ENCODE measurements around the gene ROR2.

DNA sequence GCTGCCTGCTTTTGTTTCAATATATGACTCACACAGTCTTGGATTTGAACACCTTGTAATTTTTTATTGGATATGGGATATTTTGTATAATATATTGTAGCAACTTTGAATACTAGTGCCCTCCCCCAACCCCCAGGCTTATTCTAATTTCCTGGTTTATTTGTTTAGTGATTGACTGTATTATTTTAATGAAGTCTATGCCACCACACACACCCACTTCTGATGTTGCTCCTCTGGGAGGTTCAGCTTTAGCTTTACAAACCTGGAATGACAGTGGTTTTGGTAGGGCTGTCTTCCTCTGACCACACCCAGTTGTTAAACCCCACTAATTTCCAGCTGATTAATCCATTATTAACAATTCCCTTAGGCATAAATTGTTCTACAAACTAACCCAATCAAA lies 320.3 kb downstream of the ROR2 start:
- TF ChIP-seq EZH2 (IDR thresholded peaks at IDR 0.05; ENCODE audit: low read depth, unreplicated experiment) (no peak), ZNF114 (CRISPR knock-in tag; IDR thresholded peaks at IDR 0.05) (no peak), JUNB (IDR thresholded peaks at IDR 0.05; ENCODE audit: unreplicated experiment) (no peak), POLR2AphosphoS5 (IDR thresholded peaks at IDR 0.05; ENCODE audit: low read depth) (no peak)
- TF ChIP-seq, protein P1, sequence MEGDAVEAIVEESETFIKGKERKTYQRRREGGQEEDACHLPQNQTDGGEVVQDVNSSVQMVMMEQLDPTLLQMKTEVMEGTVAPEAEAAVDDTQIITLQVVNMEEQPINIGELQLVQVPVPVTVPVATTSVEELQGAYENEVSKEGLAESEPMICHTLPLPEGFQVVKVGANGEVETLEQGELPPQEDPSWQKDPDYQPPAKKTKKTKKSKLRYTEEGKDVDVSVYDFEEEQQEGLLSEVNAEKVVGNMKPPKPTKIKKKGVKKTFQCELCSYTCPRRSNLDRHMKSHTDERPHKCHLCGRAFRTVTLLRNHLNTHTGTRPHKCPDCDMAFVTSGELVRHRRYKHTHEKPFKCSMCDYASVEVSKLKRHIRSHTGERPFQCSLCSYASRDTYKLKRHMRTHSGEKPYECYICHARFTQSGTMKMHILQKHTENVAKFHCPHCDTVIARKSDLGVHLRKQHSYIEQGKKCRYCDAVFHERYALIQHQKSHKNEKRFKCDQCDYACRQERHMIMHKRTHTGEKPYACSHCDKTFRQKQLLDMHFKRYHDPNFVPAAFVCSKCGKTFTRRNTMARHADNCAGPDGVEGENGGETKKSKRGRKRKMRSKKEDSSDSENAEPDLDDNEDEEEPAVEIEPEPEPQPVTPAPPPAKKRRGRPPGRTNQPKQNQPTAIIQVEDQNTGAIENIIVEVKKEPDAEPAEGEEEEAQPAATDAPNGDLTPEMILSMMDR (conservative IDR thresholded peaks at IDR 0.05; ENCODE audit: low read depth in 2 of 2), result no peak
- TF ChIP-seq, protein P2, sequence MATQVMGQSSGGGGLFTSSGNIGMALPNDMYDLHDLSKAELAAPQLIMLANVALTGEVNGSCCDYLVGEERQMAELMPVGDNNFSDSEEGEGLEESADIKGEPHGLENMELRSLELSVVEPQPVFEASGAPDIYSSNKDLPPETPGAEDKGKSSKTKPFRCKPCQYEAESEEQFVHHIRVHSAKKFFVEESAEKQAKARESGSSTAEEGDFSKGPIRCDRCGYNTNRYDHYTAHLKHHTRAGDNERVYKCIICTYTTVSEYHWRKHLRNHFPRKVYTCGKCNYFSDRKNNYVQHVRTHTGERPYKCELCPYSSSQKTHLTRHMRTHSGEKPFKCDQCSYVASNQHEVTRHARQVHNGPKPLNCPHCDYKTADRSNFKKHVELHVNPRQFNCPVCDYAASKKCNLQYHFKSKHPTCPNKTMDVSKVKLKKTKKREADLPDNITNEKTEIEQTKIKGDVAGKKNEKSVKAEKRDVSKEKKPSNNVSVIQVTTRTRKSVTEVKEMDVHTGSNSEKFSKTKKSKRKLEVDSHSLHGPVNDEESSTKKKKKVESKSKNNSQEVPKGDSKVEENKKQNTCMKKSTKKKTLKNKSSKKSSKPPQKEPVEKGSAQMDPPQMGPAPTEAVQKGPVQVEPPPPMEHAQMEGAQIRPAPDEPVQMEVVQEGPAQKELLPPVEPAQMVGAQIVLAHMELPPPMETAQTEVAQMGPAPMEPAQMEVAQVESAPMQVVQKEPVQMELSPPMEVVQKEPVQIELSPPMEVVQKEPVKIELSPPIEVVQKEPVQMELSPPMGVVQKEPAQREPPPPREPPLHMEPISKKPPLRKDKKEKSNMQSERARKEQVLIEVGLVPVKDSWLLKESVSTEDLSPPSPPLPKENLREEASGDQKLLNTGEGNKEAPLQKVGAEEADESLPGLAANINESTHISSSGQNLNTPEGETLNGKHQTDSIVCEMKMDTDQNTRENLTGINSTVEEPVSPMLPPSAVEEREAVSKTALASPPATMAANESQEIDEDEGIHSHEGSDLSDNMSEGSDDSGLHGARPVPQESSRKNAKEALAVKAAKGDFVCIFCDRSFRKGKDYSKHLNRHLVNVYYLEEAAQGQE (IDR thresholded peaks at IDR 0.05; ENCODE audit: unreplicated experiment), result no peak
- TF ChIP-seq, protein P3, sequence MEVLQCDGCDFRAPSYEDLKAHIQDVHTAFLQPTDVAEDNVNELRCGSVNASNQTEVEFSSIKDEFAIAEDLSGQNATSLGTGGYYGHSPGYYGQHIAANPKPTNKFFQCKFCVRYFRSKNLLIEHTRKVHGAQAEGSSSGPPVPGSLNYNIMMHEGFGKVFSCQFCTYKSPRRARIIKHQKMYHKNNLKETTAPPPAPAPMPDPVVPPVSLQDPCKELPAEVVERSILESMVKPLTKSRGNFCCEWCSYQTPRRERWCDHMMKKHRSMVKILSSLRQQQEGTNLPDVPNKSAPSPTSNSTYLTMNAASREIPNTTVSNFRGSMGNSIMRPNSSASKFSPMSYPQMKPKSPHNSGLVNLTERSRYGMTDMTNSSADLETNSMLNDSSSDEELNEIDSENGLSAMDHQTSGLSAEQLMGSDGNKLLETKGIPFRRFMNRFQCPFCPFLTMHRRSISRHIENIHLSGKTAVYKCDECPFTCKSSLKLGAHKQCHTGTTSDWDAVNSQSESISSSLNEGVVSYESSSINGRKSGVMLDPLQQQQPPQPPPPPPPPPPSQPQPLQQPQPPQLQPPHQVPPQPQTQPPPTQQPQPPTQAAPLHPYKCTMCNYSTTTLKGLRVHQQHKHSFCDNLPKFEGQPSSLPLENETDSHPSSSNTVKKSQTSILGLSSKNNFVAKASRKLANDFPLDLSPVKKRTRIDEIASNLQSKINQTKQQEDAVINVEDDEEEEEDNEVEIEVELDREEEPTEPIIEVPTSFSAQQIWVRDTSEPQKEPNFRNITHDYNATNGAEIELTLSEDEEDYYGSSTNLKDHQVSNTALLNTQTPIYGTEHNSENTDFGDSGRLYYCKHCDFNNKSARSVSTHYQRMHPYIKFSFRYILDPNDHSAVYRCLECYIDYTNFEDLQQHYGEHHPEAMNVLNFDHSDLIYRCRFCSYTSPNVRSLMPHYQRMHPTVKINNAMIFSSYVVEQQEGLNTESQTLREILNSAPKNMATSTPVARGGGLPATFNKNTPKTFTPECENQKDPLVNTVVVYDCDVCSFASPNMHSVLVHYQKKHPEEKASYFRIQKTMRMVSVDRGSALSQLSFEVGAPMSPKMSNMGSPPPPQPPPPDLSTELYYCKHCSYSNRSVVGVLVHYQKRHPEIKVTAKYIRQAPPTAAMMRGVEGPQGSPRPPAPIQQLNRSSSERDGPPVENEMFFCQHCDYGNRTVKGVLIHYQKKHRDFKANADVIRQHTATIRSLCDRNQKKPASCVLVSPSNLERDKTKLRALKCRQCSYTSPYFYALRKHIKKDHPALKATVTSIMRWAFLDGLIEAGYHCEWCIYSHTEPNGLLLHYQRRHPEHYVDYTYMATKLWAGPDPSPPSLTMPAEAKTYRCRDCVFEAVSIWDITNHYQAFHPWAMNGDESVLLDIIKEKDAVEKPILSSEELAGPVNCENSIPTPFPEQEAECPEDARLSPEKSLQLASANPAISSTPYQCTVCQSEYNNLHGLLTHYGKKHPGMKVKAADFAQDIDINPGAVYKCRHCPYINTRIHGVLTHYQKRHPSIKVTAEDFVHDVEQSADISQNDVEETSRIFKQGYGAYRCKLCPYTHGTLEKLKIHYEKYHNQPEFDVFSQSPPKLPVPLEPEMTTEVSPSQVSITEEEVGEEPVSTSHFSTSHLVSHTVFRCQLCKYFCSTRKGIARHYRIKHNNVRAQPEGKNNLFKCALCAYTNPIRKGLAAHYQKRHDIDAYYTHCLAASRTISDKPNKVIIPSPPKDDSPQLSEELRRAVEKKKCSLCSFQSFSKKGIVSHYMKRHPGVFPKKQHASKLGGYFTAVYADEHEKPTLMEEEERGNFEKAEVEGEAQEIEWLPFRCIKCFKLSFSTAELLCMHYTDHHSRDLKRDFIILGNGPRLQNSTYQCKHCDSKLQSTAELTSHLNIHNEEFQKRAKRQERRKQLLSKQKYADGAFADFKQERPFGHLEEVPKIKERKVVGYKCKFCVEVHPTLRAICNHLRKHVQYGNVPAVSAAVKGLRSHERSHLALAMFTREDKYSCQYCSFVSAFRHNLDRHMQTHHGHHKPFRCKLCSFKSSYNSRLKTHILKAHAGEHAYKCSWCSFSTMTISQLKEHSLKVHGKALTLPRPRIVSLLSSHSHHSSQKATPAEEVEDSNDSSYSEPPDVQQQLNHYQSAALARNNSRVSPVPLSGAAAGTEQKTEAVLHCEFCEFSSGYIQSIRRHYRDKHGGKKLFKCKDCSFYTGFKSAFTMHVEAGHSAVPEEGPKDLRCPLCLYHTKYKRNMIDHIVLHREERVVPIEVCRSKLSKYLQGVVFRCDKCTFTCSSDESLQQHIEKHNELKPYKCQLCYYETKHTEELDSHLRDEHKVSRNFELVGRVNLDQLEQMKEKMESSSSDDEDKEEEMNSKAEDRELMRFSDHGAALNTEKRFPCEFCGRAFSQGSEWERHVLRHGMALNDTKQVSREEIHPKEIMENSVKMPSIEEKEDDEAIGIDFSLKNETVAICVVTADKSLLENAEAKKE (CRISPR knock-in tag; IDR thresholded peaks at IDR 0.05), result no peak

Measured in GM23338 (cell line).